ENCODE measurements around the gene MAP2K5.

DNA sequence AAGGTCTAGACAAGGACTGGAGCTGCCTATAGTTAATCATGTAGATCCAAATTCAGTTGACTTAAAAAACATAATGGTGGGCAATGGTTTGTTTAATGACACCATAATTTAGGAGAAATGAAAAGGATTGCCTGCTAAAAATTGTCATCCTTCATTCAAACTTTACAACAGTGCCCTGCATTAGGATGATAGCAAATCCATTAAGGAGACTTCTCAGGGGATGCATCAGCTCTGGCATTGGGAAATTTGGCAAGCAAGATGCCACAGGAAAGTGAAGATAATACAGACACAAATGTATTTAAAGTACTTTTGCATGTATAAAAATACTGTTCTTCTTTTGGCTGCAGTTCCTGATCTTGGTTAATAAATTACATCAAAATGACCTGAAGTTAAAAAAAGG lies 189.7 kb downstream of the MAP2K5 start:
- TF ChIP-seq POLR2A (IDR thresholded peaks at IDR 0.05; ENCODE audit: low read length): no peak
- no peak for TF ChIP-seq GATA1 (IDR thresholded peaks at IDR 0.05; ENCODE audit: low read depth, low read length)
